Parathyroid adenoma (tissue), 2 donors: Measurements from ENCODE around the gene DHRS11.

Experiments
- H2AFZ ChIP-seq: fragments of 300-600 bp; sonication (generic); one replicate; pipeline ENCODE4 v1.7.0; 2017; ENCODE audit warnings: antibody characterized with exemption, mild to moderate bottlenecking
- H3K27ac ChIP-seq: fragments of 300-600 bp; sonication (generic); one replicate; pipeline ENCODE4 v1.7.0; 2017
- H3K27me3 ChIP-seq: fragments of 300-600 bp; sonication (generic); one replicate; pipeline ENCODE4 v1.7.0; 2017; ENCODE audit warnings: low read length; ENCODE audit not compliant: control insufficient read depth, insufficient read depth
- H3K36me3 ChIP-seq: fragments of 300-600 bp; sonication (generic); one replicate; pipeline ENCODE4 v1.7.0; 2017; ENCODE audit warnings: low read length; ENCODE audit not compliant: control insufficient read depth, insufficient read depth
- H3K4me1 ChIP-seq: fragments of 300-600 bp; sonication (generic); one replicate; pipeline ENCODE4 v1.7.0; 2017; ENCODE audit warnings: control low read depth
- H3K4me2 ChIP-seq: fragments of 300-600 bp; sonication (generic); one replicate; pipeline ENCODE4 v1.7.0; 2017; ENCODE audit warnings: low read length
- H3K4me3 ChIP-seq: fragments of 300-600 bp; sonication (generic); one replicate; pipeline ENCODE4 v1.7.0; 2017; ENCODE audit warnings: low read depth, low read length
- H3K79me2 ChIP-seq: fragments of 300-600 bp; sonication (generic); one replicate; pipeline ENCODE4 v1.7.0; 2017; ENCODE audit warnings: control low read depth
- H3K9ac ChIP-seq: fragments of 300-600 bp; sonication (generic); one replicate; pipeline ENCODE4 v1.7.0; 2017; ENCODE audit warnings: mild to moderate bottlenecking
- H3K9me3 ChIP-seq: fragments of 300-600 bp; sonication (generic); one replicate; pipeline ENCODE4 v1.7.0; 2017; ENCODE audit warnings: low read length; ENCODE audit not compliant: control insufficient read depth
- TF ChIP-seq, protein P1 (sequence below): fragments of 300-600 bp; sonication (generic); IDR thresholded peaks from one replicate; pipeline ENCODE4 v1.7.0; 2017; ENCODE audit warnings: antibody characterized with exemption, mild to moderate bottlenecking
- donor health status: primary hyperparathyroidism.

DHRS11 gene

DNA sequence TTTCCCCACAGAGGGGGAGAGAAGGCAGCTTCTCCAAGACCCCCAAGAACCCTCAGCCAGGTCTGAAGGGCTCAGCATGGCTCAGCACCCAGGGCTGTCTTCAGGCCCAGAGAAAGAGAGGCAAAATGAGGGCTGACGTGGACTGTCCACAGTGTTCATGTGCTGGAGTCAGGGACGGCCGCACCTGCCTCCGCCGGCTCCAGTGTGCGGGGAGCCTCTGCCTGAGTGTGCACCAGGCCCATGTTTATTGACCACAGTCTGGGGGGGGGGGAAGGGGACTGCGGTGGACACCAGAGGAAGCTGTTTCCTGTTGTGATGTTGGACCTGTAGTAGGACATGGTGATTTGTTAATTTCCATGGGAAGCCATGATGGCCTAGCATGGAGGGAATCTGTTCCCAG is 16.6 kb downstream of the DHRS11 start:
- H3K4me3 ChIP-seq, result no peak overlapping the region
- H3K4me1 ChIP-seq, result no peaks in the 10 kb centered on the region
- H3K36me3 ChIP-seq, result no peaks in the 10 kb centered on the region
- H3K27me3 ChIP-seq, result no peaks in the 10 kb centered on the region
- H3K27ac ChIP-seq, result no peak overlapping the region
- TF ChIP-seq, protein P1, sequence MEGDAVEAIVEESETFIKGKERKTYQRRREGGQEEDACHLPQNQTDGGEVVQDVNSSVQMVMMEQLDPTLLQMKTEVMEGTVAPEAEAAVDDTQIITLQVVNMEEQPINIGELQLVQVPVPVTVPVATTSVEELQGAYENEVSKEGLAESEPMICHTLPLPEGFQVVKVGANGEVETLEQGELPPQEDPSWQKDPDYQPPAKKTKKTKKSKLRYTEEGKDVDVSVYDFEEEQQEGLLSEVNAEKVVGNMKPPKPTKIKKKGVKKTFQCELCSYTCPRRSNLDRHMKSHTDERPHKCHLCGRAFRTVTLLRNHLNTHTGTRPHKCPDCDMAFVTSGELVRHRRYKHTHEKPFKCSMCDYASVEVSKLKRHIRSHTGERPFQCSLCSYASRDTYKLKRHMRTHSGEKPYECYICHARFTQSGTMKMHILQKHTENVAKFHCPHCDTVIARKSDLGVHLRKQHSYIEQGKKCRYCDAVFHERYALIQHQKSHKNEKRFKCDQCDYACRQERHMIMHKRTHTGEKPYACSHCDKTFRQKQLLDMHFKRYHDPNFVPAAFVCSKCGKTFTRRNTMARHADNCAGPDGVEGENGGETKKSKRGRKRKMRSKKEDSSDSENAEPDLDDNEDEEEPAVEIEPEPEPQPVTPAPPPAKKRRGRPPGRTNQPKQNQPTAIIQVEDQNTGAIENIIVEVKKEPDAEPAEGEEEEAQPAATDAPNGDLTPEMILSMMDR, result no peak
- H3K9me3 ChIP-seq, result no peaks in the 10 kb centered on the region
- H3K9ac ChIP-seq, result no peak overlapping the region
- H3K4me2 ChIP-seq, result no peak overlapping the region
- peaks cover 3% of the 10 kb centered on the region for H3K79me2 ChIP-seq
- H2AFZ ChIP-seq, result no peak overlapping the region

- Histone ChIP-seq H2AFZ (no peak overlapping the region), H3K79me2 (peaks cover 3% of the 10 kb centered on the region), H3K36me3 (no peaks in the 10 kb centered on the region), H3K9me3 (no peaks in the 10 kb centered on the region), H3K4me3 (no peak overlapping the region), H3K27ac (no peak overlapping the region), H3K4me2 (no peak overlapping the region), H3K27me3 (no peaks in the 10 kb centered on the region), H3K9ac (no peak overlapping the region), H3K4me1 (no peaks in the 10 kb centered on the region)
- TF ChIP-seq, protein P1, result peak; percentile 37
Measured at GRCh38 chr17:36608794-36609497, 17.3 kb downstream of the DHRS11 start.

GRCh38 chr17:36609498-36609862 is 17.8 kb downstream of the DHRS11 start:
- TF ChIP-seq, protein P1, result no peak
- Histone ChIP-seq H3K9me3 (no peaks in the 10 kb centered on the region), H3K27ac (no peak overlapping the region), H3K27me3 (no peaks in the 10 kb centered on the region), H3K4me1 (no peaks in the 10 kb centered on the region), H3K4me3 (no peak overlapping the region), H3K9ac (no peak overlapping the region), H3K36me3 (no peaks in the 10 kb centered on the region), H3K4me2 (no peak overlapping the region), H2AFZ (no peak overlapping the region), H3K79me2 (peaks cover under 1% of the 10 kb centered on the region)

DNA sequence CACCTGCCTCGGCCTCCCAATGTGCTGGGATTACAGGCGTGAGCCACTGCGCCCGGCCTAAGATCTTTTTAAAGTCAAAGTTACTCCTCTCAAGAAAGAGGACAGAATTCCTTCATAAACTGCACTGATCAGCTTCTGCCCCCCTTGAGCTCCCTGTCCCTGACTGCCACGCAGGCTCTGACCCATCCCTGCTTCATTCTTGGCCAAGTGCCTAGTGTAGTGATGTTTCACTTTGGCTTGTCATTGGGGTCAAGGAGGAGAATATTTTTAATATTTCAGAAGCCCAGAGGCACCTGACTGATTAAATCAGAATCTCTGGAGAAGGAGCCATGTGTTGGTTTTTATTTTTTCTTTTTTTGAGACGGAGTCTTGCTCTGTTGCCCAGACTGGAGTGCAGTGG is 18.8 kb downstream of the DHRS11 start:
- H2AFZ ChIP-seq, result no peak overlapping the region
- no peaks in the 10 kb centered on the region for H3K79me2 ChIP-seq
- TF ChIP-seq, protein P1, result no peak
- H3K36me3 ChIP-seq, result no peaks in the 10 kb centered on the region
- H3K4me2 ChIP-seq, result no peak overlapping the region
- no peak overlapping the region for H3K27ac ChIP-seq
- H3K27me3 ChIP-seq, result no peaks in the 10 kb centered on the region
- no peaks in the 10 kb centered on the region for H3K4me1 ChIP-seq
- H3K9me3 ChIP-seq, result no peaks in the 10 kb centered on the region
- no peak overlapping the region for H3K9ac ChIP-seq
- H3K4me3 ChIP-seq, result no peak overlapping the region
